GM18499 (cell line): ENCODE results near the gene GP1BA.

Experiments
- ATAC-seq: cut with Tn5 transposase; IDR thresholded peaks from one replicate; pipeline ENCODE4 v1.9.1; 2021; ENCODE audit warnings: moderate number of reproducible peaks; ENCODE audit not compliant: insufficient read depth, unreplicated experiment

GP1BA gene

GRCh38 chr17:4948931-4949320 is 16.8 kb downstream of the GP1BA start:
- no peak for ATAC-seq

- ATAC-seq, result no peak
Observed at GRCh38 chr17:4949321-4950074, 17.4 kb downstream of the GP1BA start.

- no peak for ATAC-seq
Observed at GRCh38 chr17:4950075-4950745, 18.1 kb downstream of the GP1BA start.

GRCh38 chr17:4950746-4951204 is 18.7 kb downstream of the GP1BA start, which contains the start of gene ENO3:
ENO3 (plus strand) TSS chr17:4951119; CDS start chr17:4951830, 711 bp downstream.
- no peak for ATAC-seq

DNA sequence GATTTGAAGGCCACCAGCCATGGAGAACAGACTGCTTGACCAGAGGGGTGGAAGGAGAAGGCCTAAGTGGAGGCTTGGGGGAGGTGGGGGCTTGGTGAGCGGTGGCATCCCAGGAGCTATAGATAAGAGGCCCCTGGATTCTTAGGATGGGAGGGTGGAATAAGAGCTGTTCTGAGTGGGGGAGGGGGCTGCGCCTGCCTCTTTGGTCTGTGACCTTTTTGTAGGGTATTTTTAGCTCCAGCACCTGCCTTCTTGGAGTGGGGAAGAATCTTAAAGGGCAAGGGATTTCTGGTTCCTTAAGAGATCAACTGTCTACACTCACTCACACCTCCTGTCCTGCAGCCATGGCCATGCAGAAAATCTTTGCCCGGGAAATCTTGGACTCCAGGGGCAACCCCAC is 19.4 kb downstream of the GP1BA start:
- ATAC-seq, result no peak

GRCh38 chr17:4953451-4953961 is 21.4 kb downstream of the GP1BA start:
- ATAC-seq, result no peak

DNA sequence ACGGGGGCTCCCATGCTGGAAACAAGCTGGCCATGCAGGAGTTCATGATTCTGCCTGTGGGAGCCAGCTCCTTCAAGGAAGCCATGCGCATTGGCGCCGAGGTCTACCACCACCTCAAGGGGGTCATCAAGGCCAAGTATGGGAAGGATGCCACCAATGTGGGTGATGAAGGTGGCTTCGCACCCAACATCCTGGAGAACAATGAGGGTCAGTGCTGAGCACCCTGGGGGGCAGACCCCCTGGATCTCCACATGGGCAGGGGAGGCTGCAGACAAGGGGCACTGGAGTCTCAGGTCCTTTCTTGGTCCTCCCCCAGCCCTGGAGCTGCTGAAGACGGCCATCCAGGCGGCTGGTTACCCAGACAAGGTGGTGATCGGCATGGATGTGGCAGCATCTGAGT is 23.0 kb downstream of the GP1BA start:
- ATAC-seq, result no peak

GRCh38 chr17:4956493-4957061 is 24.5 kb downstream of the GP1BA start:
- ATAC-seq, result no peak

DNA sequence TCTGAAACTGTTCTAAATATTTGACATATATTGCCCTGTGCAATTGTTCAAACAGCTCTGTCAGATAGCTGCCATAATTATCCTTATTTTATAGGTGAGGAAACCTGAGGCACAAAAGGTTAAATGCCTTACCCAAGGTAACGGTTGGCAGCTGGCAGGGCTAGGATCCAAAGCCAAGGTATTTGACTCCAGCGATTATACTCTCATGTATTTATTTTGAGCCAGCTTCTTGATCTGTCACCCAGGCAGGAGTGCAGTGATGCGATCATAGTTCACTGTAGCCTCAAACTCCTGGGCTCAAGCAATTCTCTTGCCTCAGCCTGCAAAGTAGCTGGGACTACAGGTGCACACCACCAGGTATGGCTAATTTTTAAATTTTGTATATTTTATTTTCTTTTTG is 26.0 kb downstream of the GP1BA start:
- no peak for ATAC-seq

DNA sequence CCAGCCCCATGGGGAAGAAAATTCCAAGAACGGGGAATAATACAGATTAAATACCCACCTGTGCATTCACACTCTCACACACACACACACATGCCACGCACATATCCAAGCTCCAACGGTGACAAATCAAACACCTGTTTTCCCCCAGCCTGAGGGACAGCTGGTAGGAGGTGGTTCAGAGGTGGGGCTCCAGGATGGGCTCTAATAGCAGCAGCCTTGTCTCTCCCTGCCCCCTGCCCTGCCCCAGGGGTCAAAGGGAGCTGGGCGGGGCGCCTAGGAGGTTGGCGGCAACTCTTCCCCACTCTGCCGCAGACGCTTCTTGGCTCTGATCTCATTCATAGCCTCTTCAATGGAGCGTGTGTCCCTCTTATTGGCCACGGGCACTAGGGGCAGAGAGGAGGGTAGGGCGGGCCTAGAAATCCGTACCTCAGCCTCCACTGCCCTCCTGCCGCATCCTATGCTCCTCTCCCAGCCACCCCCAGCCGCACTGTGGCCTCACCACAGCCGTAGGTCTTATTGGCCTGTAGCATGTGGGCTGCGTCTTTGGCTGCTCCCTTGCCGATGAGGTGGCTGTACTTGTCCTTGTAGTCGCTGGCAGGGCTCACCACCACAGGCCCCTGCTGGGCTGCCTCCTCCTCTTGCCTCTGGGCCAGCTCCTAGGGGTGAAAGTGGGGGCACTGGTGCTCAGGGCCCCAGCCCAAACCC is 27.3 kb downstream of the GP1BA start:
- no peak for ATAC-seq

DNA sequence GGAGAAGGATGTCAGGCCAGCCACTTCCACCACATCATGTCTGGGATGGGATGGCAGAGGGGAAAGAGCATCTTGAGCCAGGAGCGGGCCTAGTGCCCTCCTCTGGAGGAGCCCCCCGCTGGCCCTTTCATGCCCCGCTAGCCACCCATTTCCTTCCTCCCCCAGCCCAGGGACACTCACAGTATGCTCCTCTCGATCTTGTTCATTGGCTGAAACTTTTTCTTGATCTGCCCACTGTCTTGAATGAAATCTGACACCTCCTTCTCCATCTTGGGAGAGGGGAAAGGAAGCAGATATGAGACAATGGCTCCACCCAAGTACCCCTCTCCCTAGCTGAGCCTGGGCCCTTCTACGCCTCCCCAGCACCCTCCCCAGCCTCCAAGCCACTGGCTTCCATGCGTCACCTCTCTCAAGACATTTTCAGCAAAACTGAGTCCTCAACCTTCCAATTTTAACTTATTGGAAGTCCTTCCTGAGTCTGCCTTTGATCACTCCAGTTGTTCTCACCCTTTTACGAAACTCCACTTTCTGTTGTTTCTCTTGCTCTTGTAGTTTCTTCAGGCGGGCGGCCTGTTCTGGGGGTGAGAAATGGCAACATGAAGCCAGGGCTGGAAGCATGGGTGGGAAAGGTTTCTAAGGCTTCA is 28.3 kb downstream of the GP1BA start:
- ATAC-seq, result no peak

DNA sequence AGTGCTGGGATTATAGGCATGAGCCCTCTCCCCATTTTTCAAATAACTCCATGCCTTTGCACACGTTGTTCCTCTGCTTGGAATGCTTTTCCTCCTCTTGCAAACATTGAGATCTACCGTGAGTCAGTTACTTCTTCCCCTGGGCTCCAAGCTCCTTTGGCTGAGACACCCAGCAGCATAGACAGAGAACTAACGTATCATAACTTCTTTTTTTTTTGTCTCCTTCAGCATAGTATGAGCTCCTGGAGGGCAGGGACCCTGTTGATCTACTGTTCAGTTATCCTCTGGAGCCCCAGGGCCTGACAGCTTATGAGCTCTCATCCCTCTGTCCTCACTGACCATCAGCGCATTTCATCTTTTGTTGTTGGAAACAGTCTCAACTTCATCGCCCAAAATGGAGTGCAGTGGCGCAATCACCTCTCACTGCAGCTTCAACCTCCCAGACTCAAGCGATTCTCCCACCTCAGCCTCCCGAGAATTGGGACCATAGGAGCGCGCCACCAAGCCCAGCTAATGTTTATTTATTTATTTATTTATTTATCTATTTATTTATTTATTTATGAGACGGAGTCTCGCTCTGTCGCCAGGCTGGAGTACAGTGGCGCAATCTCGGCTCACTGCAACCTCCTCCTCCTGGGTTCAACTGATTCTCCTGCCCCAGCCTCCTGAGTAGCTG is 33.4 kb downstream of the GP1BA start:
- no peak for ATAC-seq

DNA sequence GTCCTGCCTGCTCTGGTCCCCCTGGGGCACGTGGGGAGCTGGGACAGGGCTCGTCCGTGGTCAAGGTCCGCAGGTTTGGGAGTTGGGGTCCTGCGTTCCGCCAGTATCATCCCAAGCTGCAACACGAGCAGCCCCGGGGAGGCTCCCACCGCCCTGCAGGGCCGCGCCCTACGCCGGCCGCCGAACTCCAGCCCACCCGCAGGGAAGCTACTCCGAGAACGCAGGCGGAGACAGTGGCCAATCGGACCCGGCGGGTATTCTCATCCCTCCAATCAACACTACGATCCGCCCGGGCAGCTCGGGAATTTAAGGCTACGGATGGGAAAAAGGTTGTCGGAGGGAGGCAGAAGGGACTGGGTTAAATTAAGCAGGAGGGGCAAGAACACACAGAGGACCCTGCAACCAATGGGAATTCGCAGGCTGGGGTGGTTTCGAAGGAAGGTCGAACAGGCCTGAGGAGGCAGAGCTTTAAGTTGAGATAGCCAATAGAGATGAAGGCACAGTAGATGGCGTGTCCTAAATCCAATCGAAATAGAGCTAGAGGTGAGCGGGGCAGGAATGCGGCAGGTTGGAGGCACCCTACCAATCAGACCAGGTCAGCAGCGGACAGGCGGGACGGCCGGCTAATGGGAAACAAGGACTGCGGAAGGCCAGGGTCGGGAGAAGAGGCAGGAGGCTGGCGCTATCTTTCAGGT is 34.9 kb downstream of the GP1BA start:
- ATAC-seq, result peak; percentile 59

- ATAC-seq, result peak; percentile 46
Observed at GRCh38 chr17:4967539-4968485, 35.7 kb downstream of the GP1BA start, which contains the start of gene SPAG7. SPAG7 (minus strand) TSS chr17:4967817; CDS start chr17:4967804, 13 bp downstream.

DNA sequence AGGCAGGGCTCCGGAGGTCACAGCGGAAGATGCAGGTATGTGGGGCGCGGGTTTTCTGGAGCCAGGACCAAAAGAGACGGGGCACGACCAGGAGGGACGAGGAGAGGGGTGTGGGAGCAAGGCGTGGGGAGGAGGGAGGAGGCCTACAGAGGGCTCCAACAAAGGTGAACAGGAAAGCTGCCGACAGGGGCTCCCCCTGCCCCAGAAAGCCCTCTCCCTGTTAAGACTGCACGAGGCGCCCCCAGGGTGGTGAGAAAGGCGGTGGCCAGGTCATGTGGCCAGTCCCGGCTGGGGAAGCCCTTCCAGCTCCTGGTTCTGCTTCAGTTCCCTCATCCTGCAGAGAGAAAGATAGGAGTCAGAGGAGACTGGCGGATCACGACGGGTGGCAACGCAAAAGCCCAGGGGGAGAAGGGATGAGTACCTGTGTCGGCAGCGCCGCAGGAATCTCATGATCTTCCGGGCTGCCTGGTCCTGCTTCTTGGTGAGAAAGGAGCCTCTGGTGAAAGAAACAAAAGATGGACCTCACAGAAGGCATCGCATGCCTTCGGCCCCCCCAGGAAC is 36.5 kb downstream of the GP1BA start:
- no peak for ATAC-seq

DNA sequence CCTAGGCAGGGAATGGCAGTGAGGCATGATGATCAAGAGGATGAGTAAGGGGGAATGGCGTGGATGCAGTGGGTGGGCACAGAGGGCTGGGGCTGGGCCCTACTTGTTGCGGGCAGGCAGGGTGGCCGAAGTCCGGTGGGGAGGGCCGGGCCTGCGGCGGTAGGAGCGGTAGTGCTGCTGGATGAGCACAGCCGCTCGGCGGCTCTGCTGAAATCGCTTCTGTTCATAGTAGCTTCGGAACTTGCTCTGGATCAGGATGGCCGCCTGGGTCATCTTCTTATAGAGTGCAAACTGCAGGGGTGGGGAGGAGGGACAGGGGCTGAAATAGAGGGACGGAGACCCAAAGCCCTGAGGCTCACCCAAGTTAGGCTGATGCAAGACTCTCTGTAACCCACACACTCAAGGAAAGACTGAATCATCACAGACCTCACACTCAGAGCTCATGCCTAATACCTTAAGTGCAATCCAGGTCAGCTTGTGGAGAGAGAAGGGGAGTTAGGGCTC is 37.0 kb downstream of the GP1BA start:
- no peak for ATAC-seq

DNA sequence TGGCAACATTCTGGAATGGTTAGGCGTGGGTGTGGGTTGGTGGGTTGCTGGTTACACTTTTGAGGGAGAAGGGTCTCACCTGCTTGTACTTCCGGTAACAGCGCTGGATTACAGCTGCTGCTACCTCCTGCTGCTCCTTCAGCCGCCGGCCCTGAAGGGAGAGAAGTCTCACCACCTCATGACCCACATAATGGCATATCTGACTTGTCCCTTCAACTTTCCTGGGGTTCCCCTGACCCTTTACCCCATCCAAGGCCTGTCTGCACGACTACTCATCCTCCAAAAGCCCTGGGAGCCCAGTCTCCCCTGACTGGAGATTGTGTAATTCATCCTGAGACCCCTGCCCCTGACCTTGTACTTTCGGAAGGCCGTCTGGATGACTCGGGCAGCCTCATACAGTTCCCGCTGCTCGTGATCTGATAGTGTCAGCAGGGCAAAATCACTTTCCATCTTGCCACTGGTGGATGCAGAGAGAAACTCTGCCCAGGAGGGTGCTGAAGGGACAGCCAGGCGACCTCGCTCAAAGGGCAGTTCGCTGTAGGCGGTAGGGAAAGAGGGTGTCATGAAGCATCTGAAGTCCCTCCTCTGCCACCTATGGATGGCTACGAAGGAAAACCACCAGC is 37.6 kb downstream of the GP1BA start:
- ATAC-seq, result no peak
